HG02798 (cell line): ENCODE results near the gene GPR62.

Source experiments
- ATAC-seq: cut with Tn5 transposase; IDR thresholded peaks from one replicate; pipeline ENCODE4 v1.9.1; 2021; ENCODE audit warnings: mild to moderate bottlenecking; ENCODE audit not compliant: unreplicated experiment, poor library complexity

GPR62 gene

GRCh38 chr3:52006017-52006819, 51.0 kb downstream of the GPR62 start:
- no peak for ATAC-seq

- no peak for ATAC-seq
Observed at GRCh38 chr3:52006820-52007133, 51.6 kb downstream of the GPR62 start.
